IgD-negative memory B cell (primary cell): ENCODE data around the gene MAML3. TPM values are rescaled to one million over a fixed set of nuclear protein-coding genes. Genes with fewer than 3 reads are reported as not detected.

Source experiments
- H3K27ac Mint-ChIP-seq, 3 donors: one replicate each; pipeline ENCODE4 v1.8.0; 2020 to 2022; ENCODE audit warnings: mild to moderate bottlenecking in 3 of 3, mixed read lengths in 3 of 3, moderate library complexity in 1 of 3
- H3K27me3 Mint-ChIP-seq: one replicate; pipeline ENCODE4 v1.8.0; 2021; ENCODE audit warnings: mixed read lengths
- H3K36me3 Mint-ChIP-seq: one replicate; pipeline ENCODE4 v1.8.0; 2020; ENCODE audit warnings: mild to moderate bottlenecking, mixed read lengths
- H3K4me1 Mint-ChIP-seq, 3 donors: one replicate each; pipeline ENCODE4 v1.8.0; 2020 to 2022; ENCODE audit warnings: mixed read lengths in 3 of 3, mild to moderate bottlenecking in 1 of 3
- H3K4me3 Mint-ChIP-seq, 4 donors: one replicate each; pipeline ENCODE4 v1.8.0; 2020 to 2022; ENCODE audit warnings: mild to moderate bottlenecking in 4 of 4, mixed read lengths in 4 of 4, moderate library complexity in 3 of 4
- H3K9me3 Mint-ChIP-seq, 3 donors: one replicate each; pipeline ENCODE4 v1.8.0; 2020 to 2021; ENCODE audit warnings: mixed read lengths in 3 of 3, mild to moderate bottlenecking in 1 of 3
- polyA plus RNA-seq: library from polyadenylated mRNA; unstranded; fragments of 300-500 nt; fragmentation: Illumina TruSeq; gene quantifications from one replicate; pipeline ENCODE4 v1.2.3, GENCODE V29; 2021

The MAML3 gene
- polyA plus RNA-seq, 1 donor from 2014 or later: 0.03 TPM

DNA sequence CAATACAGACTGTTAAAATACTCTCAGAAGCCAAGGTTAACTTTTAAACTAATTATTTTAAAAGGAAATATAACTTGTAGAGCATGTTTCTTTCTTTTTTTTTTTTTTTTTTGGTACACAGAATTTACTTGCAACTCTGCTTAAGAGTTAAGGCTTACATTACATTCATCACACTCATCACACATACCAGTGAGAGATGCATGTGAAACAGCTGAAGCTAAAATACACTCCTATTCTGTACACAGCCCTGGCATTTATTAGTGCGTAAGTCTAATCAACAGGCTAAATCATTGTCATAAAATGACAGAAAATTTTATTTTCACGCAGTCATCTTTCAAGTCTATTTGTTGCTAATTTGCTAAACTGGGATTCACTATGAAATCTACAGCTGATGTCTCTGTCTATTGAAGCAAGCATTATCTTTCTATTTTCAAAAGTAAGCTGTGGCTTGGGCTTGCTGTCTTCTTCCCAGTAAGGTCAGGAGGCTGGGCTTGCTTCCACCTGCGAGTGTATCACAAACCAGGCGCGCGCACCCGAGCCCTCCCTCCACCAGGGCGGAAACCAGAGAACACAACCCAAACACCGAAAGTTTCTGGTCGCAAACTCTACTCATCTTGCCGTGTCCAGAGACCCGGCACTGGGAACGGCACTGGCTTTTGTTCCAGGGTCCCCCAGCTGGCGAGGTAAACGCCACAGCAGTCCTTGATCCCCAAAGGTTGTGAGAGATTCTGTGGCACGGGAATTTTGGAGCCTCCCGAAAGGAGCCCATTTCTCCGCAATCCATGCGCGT, 3.9 kb downstream of the MAML3 start:
- peaks cover 1% of the 10 kb centered on the region for H3K36me3 Mint-ChIP-seq
- peaks cover 60% of the 10 kb centered on the region for H3K27me3 Mint-ChIP-seq
- peaks cover 0 to 6% (median 0%) of the 10 kb centered on the region in 3 donors for H3K9me3 Mint-ChIP-seq
- peak overlapping the region; percentile 46 to 93 (median 90) for H3K27ac Mint-ChIP-seq
- peaks cover 17 to 30% (median 20%) of the 10 kb centered on the region in 3 donors for H3K4me1 Mint-ChIP-seq
- peak overlapping the region; percentile 82 to 94 (median 94) for H3K4me3 Mint-ChIP-seq

DNA sequence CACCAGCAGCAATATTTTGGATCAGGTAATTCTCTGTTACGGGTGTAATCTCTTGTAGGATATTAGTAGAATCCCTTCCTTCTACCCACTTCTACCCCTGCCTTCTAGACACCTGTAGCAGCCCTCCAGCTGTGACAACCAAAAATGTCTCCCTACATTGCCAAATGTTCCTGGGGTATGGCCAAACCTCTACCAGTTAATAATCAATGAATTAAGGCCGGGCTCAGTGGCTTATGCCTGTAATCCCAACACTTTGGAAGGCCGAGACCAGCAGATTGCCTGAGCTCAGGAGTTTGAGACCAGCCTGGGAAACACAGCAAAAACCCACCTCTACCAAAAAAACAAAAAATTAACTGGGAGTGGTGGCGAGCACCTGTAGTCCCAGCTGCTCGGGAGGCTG, 9.9 kb downstream of the MAML3 start:
- peaks cover 43% of the 10 kb centered on the region for H3K27me3 Mint-ChIP-seq
- H3K27ac Mint-ChIP-seq: no peak overlapping the region
- H3K4me3 Mint-ChIP-seq: no peak overlapping the region

DNA sequence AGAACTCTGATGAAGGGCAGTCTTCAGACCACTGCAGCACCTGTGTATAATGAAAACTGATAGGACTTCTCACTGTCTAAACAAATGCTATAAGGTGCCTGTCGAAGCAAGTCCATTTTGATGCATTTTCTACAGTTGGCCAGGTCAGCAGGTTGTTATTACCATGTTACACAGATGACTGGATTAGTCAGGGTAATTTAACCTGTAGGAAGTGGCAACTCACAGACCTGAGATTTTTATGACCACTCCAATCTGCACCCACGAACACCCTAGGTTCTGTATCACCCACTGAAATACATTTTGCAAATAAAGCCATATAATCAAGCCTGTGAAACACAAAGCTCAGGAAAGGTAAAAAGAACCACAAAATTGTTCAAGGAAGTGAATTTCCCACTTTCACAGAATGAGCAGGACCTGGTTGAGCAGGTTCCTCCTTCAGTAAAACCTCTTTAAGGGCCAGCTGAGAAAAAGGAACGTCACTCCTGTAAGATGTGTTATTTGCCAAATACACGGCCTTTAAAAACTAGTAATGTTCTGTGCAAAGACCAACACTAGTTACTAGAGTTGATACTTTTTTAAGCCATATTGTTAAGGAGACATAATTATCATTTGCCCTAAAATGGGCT, 12.7 kb downstream of the MAML3 start:
- no peaks in the 10 kb centered on the region for H3K4me1 Mint-ChIP-seq
- H3K36me3 Mint-ChIP-seq: no peaks in the 10 kb centered on the region
- no peak overlapping the region for H3K4me3 Mint-ChIP-seq
- no peak overlapping the region for H3K27ac Mint-ChIP-seq
- H3K27me3 Mint-ChIP-seq: peaks cover 32% of the 10 kb centered on the region
- H3K9me3 Mint-ChIP-seq: no peaks in the 10 kb centered on the region

More for the DNA sequence above, 9.9 kb downstream of the MAML3 start:
- peaks cover 0 to 6% (median 0%) of the 10 kb centered on the region in 3 donors for H3K4me1 Mint-ChIP-seq
- H3K9me3 Mint-ChIP-seq: peaks cover 0 to 2% (median 0%) of the 10 kb centered on the region in 3 donors
- H3K36me3 Mint-ChIP-seq: no peaks in the 10 kb centered on the region

DNA sequence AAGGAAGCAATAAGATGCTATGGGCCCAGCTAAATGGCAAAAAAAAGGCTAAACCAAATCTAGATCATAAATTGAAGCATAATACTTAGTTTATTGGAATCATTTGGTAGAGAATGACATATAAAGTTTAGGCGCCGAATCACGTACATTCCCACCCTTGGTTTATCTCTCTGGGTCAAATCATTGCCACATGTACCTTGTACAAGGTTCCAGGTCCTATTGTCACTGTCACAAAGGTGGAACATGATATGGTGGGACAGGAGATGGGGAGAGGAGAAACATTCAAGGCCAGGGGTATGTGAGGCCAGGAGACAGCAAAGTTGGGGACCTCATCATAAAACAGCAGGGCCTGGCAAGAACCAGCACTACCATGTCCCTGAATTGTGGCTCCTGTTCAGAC, 13.4 kb downstream of the MAML3 start:
- no peaks in the 10 kb centered on the region for H3K9me3 Mint-ChIP-seq
- no peaks in the 10 kb centered on the region for H3K36me3 Mint-ChIP-seq
- no peaks in the 10 kb centered on the region for H3K4me1 Mint-ChIP-seq
- no peak overlapping the region for H3K4me3 Mint-ChIP-seq
- peaks cover 32% of the 10 kb centered on the region for H3K27me3 Mint-ChIP-seq
- no peak overlapping the region for H3K27ac Mint-ChIP-seq

DNA sequence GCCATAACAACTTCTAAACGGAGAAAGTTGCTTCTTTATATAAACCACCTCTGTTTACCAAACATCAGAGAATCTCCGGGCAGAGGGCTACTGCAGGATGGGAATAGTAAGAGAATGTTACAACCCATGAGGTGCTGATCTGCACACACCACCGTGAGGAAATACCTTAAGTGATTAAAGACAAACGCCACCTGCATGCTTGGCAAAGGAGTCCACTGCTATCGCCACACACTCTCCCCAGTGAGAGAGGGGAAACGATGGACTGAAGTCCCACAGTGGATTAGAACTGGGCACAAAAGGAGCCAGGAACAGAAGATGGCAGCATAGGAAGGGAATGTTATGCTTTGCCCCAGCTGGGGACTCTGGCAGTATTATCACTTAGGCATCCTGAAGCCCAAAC, 15.6 kb downstream of the MAML3 start:
- Mint-ChIP-seq H3K27me3 (peaks cover 31% of the 10 kb centered on the region), H3K4me3 (no peak overlapping the region), H3K36me3 (no peaks in the 10 kb centered on the region), H3K9me3 (no peaks in the 10 kb centered on the region), H3K27ac (no peak overlapping the region), H3K4me1 (no peaks in the 10 kb centered on the region)

DNA sequence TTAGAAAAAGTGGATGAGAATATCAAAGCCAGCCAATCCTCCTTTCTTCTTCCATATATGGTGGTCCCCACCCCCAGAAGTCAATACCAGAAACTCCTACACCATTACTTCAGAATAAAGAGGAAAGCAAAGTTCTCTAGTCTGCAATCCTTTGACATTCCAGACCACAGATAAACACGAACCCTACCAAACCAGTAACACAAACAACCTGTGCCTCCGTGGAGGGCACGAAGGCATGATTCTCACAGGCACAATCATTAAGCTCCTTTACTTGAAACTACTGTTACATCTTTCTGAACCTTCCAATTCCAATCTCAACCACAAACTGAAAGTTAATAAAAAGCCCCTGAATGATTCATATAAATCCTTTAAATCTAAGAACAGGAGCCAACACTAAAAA, 16.3 kb downstream of the MAML3 start:
- Mint-ChIP-seq H3K27me3 (peaks cover 28% of the 10 kb centered on the region), H3K27ac (no peak overlapping the region), H3K36me3 (no peaks in the 10 kb centered on the region), H3K4me1 (no peaks in the 10 kb centered on the region), H3K4me3 (no peak overlapping the region), H3K9me3 (no peaks in the 10 kb centered on the region)

DNA sequence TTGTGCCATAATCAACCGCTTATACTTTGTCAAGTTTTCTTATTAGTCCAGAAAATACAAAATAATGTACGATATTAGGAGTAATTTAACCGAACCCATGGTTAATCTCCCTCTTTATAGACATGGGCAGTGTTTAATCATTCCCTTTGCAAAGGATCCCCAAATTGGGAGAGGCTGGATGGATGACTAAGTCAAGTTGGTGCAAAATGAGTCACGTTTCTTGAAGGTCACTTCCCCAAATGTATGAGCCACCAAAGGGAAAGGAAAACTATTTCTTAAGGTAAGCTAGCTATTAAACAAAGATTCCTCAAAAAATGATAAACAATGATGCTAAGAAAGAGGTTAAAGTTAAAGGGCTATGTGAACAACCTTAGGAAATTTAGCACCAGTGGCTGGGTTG, 17.5 kb downstream of the MAML3 start:
- Mint-ChIP-seq H3K4me1 (no peaks in the 10 kb centered on the region), H3K27me3 (peaks cover 27% of the 10 kb centered on the region), H3K4me3 (no peak overlapping the region), H3K36me3 (no peaks in the 10 kb centered on the region), H3K9me3 (peaks cover 0 to under 1% (median 0%) of the 10 kb centered on the region in 3 donors), H3K27ac (no peak overlapping the region)

DNA sequence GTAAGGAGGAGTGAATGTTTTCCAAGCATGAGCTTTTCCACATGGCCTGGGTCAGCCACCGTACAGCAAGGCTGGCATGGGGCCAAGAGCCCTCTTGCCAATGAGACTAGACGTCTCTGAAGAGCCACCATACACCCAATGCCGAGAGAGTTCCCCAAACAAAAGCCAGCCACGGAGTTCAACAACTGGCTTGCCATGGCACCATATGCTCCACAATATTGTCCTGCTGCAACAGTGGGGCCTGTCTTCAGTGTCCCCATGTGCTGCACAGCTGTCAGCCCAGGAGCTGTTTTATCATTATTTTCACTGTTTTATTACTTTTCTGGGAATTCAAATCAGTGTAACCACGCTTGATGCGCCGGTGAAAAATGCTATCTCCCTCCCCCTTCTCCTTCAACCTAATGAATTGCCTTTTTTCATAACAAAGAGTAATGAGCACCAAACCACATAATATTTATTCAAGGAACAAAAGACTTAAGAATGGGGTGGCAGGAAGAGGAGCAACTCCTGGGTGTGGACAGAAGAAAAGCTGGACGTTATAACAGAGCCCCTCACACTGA, 18.4 kb downstream of the MAML3 start:
- Mint-ChIP-seq H3K9me3 (peaks cover 0 to 1% (median 0%) of the 10 kb centered on the region in 3 donors), H3K36me3 (no peaks in the 10 kb centered on the region), H3K4me1 (no peaks in the 10 kb centered on the region), H3K27ac (no peak overlapping the region), H3K4me3 (no peak overlapping the region), H3K27me3 (peaks cover 24% of the 10 kb centered on the region)

DNA sequence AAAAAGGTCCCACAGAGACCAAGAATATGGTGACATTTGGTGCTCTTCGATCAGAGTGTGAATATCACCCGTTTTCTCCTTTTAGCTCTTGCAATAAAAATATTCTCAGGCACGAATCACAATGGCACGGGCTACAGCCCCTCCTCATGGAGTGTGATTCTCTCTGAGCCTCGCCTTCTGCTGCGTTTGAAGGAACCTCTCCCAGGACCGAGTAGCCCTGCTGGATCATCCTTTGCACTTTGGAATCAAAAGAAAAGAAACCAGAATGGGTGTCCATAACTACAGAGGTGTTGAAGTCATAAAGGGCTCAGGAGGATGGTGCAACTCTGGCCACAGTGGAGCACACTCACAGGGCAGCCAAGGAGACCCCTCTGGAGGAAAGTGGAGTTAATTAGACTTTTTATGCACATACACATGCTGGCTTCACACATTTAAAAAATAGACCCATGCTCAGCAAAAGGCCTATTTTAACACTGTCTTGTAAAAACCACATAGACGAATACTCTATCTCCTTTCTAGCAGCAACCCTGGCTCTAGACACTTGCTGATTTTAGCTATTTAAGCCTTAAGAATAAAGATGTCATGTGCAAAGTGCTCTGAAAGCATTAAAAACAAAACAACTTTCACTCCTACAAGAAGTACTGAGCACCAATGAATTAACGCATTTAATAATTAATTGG, 19.1 kb downstream of the MAML3 start:
- H3K9me3 Mint-ChIP-seq: peaks cover 0 to 1% (median 0%) of the 10 kb centered on the region in 3 donors
- no peaks in the 10 kb centered on the region for H3K4me1 Mint-ChIP-seq
- peaks cover 20% of the 10 kb centered on the region for H3K27me3 Mint-ChIP-seq
- no peaks in the 10 kb centered on the region for H3K36me3 Mint-ChIP-seq
- H3K4me3 Mint-ChIP-seq: no peak overlapping the region
- no peak overlapping the region for H3K27ac Mint-ChIP-seq

DNA sequence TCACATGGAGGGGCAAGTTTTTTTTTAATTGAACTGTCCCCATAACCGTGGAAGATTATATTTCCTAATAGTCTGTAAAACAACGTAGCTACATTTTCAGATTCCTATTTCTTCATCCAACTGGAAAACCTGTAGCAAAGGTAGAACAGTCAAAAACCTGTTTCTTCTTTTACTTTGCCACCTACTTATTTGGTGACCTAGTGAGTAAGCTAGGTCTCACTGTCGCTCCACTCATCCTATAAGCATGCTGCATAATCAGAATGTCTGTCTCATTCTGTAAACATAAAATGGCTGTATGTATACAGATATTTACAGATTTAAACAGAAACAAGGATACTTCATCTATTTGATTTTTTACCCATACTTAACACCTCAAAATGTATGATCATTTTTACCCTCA, 20.4 kb downstream of the MAML3 start:
- Mint-ChIP-seq H3K27me3 (peaks cover 18% of the 10 kb centered on the region), H3K27ac (no peak overlapping the region)

DNA sequence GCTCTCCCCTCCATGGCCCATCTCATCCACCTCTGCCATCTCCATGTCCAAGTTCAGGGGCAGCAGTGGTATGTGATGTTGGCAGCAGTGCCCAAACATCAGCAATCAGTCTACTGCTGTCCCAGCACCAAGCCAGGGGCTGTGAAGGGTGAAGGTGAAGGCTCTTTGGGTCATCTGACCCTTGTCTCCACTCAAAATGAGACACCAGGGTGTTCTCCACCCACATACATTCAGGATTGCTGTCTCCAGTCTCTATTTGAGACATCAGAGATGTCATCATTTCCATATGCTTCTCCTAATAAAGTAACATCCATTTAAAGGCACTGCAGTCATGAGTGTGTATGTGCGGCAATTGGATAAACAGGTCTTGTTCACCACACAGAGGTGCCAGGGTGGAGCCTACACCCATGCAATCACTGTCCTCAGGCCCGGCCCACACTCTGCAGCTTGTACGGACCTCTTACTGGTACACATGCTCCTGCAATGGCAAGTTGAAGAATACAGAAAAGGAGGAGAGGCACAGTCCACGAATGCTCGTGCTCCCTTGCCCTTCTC, 22.2 kb downstream of the MAML3 start:
- H3K9me3 Mint-ChIP-seq: peaks cover 0 to 1% (median 0%) of the 10 kb centered on the region in 3 donors
- no peak overlapping the region for H3K27ac Mint-ChIP-seq
- H3K4me1 Mint-ChIP-seq: no peaks in the 10 kb centered on the region
- peaks cover 10% of the 10 kb centered on the region for H3K27me3 Mint-ChIP-seq
- no peak overlapping the region for H3K4me3 Mint-ChIP-seq
- no peaks in the 10 kb centered on the region for H3K36me3 Mint-ChIP-seq

More for the DNA sequence above, 20.4 kb downstream of the MAML3 start:
- no peaks in the 10 kb centered on the region for H3K4me1 Mint-ChIP-seq
- H3K36me3 Mint-ChIP-seq: no peaks in the 10 kb centered on the region
- peaks cover 0 to 1% (median 0%) of the 10 kb centered on the region in 3 donors for H3K9me3 Mint-ChIP-seq
- no peak overlapping the region for H3K4me3 Mint-ChIP-seq

DNA sequence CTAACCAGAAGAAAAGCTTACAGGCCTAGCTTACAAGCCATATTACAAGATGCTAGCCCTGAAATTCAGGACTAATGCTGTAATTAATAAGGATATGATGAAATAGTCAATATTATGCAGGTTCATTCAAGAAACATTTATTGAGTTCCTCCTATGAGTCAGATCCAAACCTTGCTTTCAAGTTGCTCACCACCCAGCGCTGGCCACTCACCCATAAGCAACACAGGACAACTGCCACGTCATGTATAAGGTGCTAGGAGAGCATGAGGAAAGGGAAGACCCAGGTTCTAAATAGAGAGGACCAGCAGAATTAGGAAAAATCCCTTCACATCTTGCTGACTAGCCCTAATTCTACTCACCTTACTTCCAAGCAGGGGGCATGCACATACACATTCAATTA, 23.3 kb downstream of the MAML3 start:
- Mint-ChIP-seq H3K9me3 (peaks cover 0 to 1% (median 0%) of the 10 kb centered on the region in 3 donors), H3K36me3 (peaks cover 2% of the 10 kb centered on the region), H3K27ac (no peak overlapping the region), H3K4me3 (no peak overlapping the region), H3K4me1 (no peaks in the 10 kb centered on the region), H3K27me3 (peaks cover 10% of the 10 kb centered on the region)

DNA sequence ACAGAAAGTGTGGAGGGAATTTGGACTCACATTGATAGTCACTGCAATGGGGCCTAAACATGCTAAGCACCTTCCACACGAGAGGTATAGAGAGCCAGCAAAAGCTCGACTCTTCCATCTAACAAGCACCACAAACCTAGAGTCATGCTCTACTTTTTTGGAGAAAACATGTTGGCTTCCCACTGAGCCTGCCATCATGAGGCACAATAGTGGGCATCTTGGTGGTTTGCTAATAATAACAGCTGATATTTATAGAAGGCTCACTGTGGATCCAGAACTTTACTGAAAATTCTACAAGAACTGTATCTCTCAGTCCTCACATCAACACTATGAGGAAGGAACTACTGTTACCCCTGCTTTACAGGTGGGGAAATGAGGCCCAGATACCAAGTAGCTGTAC, 26.6 kb downstream of the MAML3 start:
- peaks cover 2% of the 10 kb centered on the region for H3K36me3 Mint-ChIP-seq
- H3K4me1 Mint-ChIP-seq: no peaks in the 10 kb centered on the region
- peaks cover 0 to 1% (median 0%) of the 10 kb centered on the region in 3 donors for H3K9me3 Mint-ChIP-seq
- H3K27me3 Mint-ChIP-seq: peaks cover 5% of the 10 kb centered on the region
- H3K4me3 Mint-ChIP-seq: no peak overlapping the region
- no peak overlapping the region for H3K27ac Mint-ChIP-seq

DNA sequence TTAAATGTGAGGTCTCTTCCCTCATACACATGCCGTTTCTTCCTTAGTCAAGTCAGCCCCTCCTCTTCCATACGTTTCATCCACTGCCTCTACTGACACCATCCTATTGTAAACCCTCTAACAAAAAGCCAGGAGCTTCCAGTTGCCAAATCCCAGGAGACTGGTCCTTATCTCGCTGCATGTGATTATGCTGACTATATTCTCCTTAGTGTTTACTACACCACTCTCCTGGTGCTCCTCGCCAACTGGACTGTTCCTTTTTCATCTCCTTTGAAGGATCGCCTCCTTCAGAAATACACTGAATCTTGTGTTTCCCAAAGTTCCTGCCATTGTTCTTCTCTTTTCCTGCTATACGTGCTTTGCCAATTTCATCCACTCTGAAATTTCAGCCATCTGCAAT, 27.7 kb downstream of the MAML3 start:
- Mint-ChIP-seq H3K4me3 (no peak overlapping the region), H3K36me3 (peaks cover 2% of the 10 kb centered on the region), H3K9me3 (no peaks in the 10 kb centered on the region), H3K4me1 (no peaks in the 10 kb centered on the region), H3K27ac (no peak overlapping the region), H3K27me3 (peaks cover 6% of the 10 kb centered on the region)

DNA sequence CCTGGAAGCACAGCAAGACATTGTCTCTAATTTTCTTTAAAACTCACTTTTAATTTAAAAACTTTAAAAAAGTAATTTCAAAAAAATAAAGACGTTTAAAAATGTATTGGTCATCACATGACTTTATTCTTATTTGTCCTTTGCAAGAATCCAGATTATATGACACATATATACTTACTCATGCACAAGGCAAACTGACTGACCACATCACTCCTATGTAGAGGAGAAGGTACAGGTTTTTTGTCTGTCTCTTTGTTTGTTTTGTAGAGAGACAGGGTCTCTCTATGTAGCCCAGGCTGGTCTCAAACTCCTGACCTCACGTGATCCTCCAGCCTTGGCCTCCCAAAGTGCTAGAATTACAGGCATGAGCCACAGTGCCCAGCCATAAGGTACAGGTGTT, 28.6 kb downstream of the MAML3 start:
- no peak overlapping the region for H3K27ac Mint-ChIP-seq
- H3K9me3 Mint-ChIP-seq: no peaks in the 10 kb centered on the region
- H3K27me3 Mint-ChIP-seq: peaks cover 9% of the 10 kb centered on the region
- H3K36me3 Mint-ChIP-seq: peaks cover 2% of the 10 kb centered on the region
- peak overlapping the region in 1 of 4 donors; percentile 42 for H3K4me3 Mint-ChIP-seq
- no peaks in the 10 kb centered on the region for H3K4me1 Mint-ChIP-seq
